ENCODE data around the gene BCO2.
"Not testable (repeated sequence)": the region's sequence is repeated elsewhere in the genome, so short reads cannot be mapped to it uniquely, and the experiment has no call there.

BCO2 gene

DNA sequence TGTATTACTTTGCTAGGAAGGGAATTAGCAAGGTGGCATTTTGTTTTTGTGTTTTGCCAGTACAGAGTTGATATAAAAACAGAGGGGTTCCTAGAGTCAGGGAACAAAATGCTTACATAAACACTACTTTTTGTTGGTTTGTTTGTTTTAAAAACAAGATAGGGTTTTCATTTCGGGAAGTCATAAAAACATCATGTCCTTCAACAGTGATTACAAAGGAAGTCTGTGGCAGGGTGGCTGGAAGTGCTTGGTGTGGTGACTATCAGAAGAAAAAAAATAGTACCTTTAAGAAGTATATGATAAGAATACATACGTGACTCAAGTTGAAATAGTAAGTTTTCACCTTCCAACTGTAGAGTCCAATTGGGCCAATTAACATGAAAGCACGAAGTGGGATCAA, 10.3 kb upstream of the BCO2 start:
- DNase-seq (ENCODE audit: low read depth in 2 of 2, low spot score in 1 of 2), result no peak

DNA sequence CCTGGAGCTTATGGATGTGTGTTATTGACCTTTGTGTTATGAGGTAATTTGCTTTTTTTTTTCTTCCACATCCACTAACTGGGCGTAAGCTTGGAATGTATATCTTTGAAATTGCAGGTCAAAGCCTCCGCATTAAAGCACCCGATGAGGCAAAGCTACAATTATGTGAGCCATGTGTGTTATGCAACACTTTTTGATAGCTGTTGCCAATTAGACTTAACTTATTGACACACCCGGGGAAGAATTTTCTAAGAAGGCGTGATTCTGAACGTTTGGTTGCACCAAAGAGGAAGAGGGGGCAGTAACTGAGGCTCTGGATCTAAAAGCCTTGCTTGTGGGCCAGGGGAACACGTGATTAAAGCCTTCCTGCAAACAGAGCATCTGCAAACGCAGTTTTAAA, 8.8 kb upstream of the BCO2 start:
- no peak for DNase-seq (ENCODE audit: low read depth in 2 of 2, low spot score in 1 of 2)

DNA sequence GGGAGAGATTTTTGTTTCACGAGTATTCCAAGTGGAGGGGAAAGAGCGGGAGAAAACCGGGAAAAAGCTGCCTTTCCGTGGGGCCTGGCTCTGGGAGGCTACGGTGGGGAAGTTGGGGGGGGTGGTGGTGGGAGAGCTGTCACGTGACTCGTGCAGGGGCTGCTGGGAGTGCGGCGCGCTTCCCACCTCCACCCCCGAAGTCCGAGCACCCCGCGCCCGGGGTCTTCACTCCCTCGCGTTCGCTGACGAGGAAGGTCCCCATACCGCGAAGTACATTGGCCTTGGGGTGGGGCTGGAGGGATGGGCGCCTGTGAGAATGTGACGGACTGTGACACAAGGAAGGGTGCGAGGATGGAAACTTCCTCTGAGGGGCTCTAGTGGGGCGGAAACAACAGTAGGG, 8.2 kb upstream of the BCO2 start, which contains the start of gene TEX12:
Gene TEX12, plus strand, starts transcription at position 228 of the 400 bp plus-strand sequence. CDS start 1,897 bp downstream, outside the sequence.
- DNase-seq (ENCODE audit: low read depth in 2 of 2, low spot score in 1 of 2), result no peak

DNA sequence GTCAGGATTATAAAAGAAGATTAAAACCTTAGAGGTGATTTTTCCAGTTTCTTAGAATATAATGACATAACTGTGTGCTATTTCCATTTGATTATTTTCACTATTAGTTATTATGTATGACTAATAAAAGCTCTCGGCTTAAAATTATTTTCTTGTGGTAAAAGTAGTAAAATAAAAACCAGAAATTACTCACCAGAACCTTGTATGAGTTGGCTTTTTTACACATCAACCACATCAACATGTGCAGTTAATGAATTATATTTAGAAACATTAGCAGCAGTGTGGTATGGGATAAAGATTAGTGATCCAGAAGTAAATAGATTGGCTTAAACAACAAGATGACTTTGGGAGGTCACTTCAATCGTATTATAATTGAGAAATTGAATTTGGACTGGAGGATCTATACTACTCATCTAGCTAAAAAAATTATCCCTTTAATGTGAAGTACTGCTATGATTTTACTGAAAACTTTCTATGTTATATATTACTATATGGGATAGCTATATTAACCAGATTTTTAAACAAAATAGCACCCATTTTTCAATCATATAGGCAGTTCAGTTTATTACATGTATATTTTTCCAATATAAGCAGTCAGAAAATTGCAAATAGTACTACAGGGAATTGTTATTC, 2.8 kb upstream of the BCO2 start:
- DNase-seq (ENCODE audit: low read depth in 2 of 2, low spot score in 1 of 2), result no peak

DNA sequence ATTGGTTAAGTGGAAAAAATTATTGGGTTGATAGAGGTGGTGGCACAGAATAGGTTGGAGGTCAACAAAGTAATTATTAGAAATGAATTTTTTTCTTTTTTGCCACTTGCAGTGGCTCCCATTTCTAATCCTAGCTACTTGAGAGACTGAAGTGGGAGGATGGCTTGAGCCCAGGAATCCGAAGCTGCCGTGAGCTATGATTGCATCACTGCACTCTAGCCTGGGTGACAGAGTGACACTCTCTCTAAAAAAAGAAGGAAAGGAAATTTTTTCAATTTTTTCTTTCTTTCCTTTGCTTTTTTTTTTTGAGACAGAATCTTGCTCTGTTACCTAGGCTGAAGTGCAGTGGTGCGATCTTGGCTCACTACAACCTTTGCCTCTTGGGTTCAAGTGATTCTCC, 2.2 kb upstream of the BCO2 start:
- no peak for DNase-seq (ENCODE audit: low read depth in 2 of 2, low spot score in 1 of 2)

DNA sequence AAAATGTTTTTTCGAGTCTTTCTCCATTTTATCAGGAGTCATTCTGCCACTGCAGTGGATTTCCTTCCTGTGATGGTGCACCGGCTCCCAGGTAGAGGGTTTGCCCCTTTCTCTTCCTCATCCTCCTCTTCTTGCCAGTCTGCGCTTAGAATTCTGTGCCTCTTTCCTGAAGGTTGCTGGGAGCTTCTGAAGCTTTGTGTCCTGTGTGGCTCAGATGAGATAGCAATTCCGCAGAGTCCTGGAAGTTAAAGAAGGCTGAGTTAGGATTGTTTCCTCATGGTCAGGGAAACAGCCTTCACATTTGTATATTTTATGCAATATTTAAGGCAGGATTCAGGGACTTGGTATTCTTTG, 264 bp downstream of the BCO2 start:
- DNase-seq (ENCODE audit: low read depth in 2 of 2, low spot score in 1 of 2), result no peak

DNA sequence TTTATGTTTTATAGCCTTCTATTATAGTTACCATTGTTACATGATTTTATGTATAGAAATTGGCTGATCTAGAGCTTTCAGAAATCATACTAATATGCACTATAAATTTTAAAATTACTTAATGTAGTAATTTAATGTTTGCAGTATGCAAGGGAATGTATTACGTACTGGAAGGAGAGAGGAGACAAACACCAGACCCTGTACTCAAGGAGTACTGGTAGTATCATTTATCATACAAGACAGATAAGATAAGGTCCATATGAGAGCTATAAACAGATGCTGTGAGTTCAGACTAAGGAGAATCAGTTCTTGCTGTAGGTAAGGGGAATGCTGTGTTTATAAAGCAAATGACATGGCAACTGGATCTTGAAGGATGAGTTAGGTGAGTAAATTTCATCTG, 765 bp downstream of the BCO2 start:
- DNase-seq (ENCODE audit: low read depth in 2 of 2, low spot score in 1 of 2), result no peak

DNA sequence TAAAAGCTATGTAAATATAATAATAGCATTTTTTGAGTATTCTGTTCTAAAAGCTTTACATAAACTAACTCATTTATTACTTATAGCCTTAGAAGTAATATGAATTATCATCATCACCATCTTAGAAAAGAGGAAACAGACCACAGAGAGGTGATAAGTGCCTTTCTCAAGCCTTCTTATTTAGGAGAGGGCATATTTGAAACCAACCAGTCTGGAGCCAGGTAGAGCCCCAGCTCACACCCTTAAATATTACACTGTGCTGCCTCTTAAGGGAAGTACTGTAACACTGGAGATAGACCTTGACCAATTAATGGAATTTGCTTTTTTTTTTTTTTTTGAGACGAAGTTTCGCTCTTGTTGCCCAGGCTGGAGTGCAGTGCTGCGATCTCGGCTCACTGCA, 2.3 kb downstream of the BCO2 start:
- no peak for DNase-seq (ENCODE audit: low read depth in 2 of 2, low spot score in 1 of 2)

DNA sequence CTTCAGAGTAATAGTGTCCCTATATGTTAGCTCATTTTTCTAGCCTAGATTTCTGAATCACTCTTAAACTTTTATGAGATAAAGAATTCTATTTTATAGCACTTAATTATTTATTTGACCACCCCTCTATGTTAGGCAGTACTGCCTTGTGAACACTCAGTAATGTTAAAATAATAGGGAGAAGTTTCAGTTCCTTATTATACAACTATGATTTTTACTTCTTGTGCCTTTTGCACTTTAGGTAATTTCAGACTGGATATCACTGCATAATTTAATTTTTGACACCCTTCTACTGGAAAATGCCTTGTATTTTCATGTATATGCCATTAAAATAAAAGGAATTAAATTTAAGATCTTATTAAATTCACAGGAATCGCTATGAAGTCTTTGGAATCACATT, 3.1 kb downstream of the BCO2 start:
- no peak for DNase-seq (ENCODE audit: low read depth in 2 of 2, low spot score in 1 of 2)

DNA sequence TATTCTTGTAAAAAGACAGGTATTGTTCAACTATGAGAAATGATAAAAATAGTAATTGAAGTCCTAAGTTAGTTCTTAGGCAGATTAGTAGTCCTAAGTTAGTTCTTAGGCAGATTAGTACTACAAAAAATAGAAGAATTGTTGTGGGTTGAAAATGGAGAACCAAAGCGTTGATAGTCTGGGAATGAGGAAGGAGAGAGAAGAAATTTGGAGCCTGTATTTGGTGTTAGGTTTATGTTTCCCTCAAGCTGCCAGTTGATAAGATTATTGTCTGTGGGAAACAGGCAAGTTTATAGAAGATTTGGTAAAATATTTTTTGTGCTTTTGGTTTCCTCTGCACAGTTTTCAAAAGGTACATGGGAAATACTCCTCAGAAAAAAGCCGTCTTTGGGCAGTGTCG, 3.6 kb downstream of the BCO2 start:
- no peak for DNase-seq (ENCODE audit: low read depth in 2 of 2, low spot score in 1 of 2)

DNA sequence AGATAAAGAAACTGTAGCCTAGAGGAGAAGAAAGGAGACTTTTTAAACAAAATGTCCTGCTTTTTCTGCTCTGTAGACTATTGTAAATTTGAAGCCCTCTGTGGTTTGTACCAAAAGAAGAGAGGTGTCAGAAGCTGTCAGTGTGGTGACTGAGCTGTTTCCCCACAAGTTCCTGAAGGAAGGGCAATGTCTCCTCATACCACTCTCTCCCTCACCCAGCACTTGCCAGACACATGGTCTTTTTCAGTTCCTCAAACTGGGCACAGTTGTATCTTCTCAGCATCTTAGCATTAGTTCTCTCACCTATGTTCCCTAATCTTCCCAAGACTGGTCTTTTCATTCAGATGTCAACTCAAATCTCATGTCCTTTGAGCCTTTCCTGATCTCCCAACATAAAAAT, 4.3 kb downstream of the BCO2 start:
- DNase-seq (ENCODE audit: low read depth in 2 of 2, low spot score in 1 of 2), result no peak

DNA sequence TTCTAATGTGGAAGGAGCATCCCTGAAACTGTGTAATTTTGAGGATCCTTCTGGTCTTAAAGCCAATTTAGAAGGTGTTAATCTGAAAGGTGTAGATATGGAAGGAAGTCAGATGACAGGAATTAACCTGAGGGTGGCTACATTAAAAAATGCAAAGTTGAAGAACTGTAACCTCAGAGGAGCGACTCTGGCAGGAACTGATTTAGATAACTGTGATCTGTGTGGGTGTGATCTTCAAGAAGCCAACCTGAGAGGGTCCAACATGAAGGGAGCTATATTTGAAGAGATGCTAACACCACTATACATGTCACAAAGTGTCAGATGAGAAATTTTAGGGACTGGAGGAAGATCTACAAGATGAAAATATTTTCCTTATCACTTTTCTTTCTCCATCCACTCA, 7.6 kb downstream of the BCO2 start:
- no peak for DNase-seq (ENCODE audit: low read depth in 2 of 2, low spot score in 1 of 2)

DNA sequence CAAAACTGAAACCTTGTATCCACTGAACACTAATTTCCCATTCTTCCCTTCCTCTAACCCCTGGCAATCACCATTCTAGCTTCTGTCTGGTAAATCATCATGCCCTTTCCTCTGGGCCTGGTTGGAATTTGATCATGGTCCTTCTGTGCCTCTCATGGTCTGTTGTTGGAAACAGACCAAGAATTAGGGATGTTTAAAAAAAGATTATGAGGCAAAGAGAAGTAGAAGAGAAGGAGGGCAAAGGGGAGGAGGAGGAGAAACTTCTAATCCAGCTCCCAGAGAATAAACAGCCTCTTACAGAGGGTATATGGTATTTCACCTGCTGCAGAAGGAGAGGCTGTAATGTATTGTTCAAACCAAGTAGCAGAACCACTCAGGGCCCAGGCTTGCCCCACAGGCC, 10.6 kb downstream of the BCO2 start:
- DNase-seq (ENCODE audit: low read depth in 2 of 2, low spot score in 1 of 2), result no peak

DNA sequence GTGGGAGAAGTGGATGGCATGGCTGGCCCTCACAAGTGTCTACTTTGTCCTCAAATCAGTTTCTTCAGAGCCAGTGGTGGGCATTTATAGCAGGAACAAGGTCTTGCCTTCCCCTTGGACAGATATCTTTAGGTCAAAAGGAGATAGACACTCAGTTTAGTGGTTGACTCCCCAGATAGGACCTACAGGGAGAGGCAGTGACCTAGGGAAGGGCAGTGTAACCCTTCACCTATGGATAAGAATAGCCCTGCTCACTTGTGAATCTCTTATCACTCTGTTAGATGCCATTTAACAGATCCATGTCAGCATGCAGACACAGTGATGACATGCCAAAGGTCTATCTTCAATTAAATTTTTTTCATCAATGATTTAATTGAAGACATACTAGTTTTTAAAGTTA, 11.0 kb downstream of the BCO2 start:
- DNase-seq (ENCODE audit: low read depth in 2 of 2, low spot score in 1 of 2), result no peak

DNA sequence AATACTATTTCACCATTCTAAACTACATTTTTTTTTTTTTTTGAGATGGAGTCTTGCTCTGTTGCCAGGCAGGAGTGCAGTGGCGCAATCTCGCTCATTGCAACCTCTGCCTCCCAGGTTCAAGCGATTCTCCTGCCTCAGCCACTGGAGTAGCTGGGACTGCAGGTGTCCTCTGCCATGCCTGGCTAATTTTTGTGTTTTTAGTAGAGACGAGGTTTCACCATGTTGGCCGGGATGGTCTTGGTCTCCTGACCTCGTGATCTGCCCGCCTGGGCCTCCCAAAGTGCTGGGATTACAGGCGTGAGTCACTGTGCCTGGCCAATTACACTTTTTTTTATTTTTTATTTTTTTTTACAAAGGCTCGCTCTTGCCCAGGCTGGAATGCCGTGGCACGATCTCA, 19.8 kb downstream of the BCO2 start:
- not testable (repeated sequence) for DNase-seq (ENCODE audit: low read depth in 2 of 2, low spot score in 1 of 2)

DNA sequence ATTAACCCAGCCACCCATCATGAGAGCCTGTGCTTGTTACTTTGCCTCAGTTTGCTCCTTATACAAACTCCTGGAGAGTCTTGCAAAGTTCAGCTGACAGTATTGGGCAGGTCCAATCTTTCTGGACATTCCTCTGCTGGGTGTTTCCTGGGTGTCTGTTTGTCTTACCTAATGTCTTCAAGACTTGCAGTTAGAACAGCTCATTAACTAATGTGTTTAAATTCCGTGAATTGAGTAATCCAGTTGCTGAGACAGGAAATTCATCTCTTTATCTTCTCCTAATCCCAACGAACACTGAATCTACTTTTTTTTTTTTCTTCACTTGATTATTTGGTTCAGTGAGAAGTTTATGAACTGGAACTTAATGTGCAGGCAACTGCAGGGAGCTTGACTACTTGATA, 20.6 kb downstream of the BCO2 start:
- no peak for DNase-seq (ENCODE audit: low read depth in 2 of 2, low spot score in 1 of 2)

DNA sequence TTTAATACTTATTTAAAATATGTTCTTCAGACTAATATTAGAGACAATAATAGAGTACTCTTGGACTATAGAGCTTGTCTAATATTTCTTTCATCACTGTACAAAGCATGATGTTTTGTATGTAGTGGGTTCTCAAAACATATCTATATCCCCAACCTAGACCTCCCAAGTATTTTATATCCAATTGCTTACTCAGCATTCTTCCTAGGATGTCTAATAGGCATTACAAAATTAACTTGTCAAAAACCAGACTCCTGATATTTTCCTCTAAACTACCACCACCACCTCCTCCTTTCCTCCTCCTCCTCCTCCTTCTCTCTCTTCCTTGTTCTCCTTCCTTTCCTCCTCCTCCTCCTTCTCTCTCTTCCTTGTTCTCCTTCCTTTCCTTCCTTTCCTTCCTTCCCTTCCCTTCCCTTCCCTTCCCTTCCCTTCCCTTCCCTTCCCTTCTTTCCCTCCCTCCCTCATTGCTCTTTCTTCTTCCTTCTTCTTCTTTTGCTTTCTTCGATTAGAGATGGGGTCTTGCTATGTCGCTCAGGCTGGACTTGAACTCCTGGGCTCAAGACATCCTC, 21.3 kb downstream of the BCO2 start:
- DNase-seq (ENCODE audit: low read depth in 2 of 2, low spot score in 1 of 2), result no peak

DNA sequence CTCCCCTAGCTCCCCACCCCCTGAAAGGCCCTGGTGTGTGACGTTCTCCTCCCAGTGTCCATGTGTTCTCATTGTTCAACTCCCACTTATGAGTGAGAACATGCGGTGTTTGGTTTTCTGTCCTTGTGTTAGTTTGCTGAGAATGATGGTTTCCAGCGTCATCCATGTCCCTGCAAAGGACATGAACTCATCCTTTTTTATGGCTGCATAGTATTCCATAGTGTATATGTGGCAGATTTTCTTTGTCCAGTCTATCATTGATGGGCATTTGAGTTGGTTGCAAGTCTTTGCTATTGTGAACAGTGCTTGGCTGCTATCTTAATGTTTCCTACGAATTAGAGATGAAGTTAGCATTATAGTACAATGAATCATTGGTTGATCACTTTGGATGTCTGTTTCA, 23.8 kb downstream of the BCO2 start:
- not testable (repeated sequence) for DNase-seq (ENCODE audit: low read depth in 2 of 2, low spot score in 1 of 2)

DNA sequence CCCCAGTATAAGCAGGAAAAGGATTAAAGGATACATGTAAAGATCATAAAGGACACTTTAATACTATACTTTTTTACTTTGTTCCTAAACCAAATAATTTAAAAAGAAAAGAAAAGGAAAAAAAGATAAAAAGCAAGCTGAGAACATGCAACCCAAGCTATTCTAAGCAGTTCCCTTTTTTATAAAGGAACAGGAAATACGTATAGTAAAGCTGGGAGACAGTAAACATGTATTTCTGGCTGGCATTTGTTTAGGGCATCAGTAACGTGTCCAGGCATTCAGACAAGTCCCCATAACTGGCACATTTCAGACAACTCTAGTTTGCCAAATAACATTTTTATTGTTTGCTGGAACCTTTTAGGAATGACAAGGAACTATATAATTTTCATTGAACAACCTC, 24.9 kb downstream of the BCO2 start:
- DNase-seq (ENCODE audit: low read depth in 2 of 2, low spot score in 1 of 2), result no peak

DNA sequence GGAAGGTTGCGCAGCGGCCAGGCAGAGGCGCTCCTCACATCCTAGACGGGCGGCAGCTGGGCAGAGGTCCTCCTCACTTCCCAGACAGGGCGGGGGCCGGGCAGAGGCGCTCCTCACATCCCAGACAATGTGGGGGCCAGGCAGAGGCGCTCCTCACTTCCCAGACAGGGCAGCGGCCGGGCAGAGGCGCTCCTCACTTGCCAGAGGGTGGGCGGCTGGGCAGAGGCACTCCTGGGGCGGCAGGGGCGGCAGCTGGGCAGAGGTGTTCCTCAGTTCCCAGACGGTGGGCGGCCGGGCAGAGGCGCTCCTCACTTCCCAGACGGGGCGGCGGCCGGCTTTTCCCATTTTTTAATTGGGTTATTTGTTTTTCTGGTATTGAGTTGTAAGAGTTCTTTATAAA, 30.8 kb downstream of the BCO2 start:
- DNase-seq (ENCODE audit: low read depth in 2 of 2, low spot score in 1 of 2), result no peak

DNA sequence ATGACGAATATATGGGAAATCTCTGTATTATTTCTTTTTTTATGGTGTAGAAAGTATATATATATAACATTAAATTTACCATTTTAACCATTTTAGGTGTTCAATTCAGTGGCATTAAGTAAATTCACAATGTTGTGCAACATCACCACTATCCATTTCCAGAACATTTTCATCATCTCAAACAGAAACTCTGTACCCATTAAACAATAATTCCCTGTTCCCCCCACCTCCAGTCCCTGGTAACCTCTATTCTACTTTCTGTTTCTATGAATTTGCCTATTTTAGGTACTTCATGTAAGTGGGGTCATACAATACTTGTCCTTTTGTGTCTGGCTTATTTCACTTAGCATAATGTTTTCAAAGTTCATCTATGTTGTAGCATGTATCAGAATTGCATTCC, 35.6 kb downstream of the BCO2 start:
- DNase-seq (ENCODE audit: low read depth in 2 of 2, low spot score in 1 of 2), result no peak

DNA sequence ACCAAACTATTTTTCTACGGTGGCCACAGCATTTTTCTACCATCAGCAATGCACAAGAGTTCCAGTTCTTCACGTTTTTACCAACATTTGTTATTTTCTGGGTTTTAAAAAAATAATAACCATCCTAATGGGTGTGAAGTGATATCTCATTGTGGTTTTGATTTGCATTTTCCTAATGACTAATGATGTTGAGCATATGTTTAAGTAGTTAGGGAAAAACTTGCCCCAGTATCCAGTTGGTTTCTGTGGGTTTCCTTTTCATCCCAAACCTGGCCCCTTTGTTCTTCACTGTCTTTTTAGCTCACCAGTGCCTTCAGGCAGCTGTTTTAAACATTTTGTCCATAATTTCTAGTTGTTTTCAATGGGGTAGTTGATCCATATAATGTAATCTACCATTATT, 36.2 kb downstream of the BCO2 start:
- no peak for DNase-seq (ENCODE audit: low read depth in 2 of 2, low spot score in 1 of 2)

DNA sequence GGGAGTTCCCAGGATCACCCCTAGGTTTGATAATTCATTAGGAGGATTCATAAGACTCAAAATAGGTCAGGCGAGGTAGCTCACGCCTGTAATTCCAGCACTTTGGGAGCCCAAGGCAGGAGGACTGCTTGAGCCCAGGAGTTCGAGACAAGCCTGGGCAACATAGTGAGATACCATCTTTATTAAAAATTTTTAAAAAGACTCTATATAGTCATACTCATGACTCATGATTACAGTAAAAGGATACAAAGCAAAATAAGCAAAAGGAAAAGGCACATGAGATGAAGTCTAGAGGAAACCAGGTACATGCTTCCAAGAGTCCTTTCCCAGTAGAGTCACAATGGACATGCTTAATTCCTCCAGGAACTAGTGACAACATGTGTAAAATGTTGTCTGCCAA, 37.0 kb downstream of the BCO2 start:
- DNase-seq (ENCODE audit: low read depth in 2 of 2, low spot score in 1 of 2), result no peak

DNA sequence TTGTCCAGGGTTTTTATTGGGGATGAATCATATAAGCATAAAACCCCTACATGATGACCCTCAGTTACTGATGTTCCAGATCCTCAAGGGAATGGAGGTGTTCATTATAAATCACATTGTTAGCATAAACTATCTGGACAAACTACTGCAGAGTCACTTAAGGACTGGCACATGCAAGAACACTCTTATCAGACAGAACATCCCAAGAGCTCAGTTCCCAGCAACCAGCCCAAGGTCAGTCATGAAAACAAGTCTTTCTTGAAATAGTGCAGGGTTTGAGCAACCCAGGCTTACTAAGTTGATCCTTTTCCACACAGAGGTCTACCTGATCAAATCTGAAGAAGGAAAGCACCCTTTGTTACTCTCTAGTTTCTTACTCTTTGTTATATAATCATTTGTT, 37.4 kb downstream of the BCO2 start:
- no peak for DNase-seq (ENCODE audit: low read depth in 2 of 2, low spot score in 1 of 2)
